Suprapubic skin (tissue), 4 donors: ENCODE data around the gene CASP14. TPM values are rescaled to one million over a fixed set of nuclear protein-coding genes. Genes with fewer than 3 reads are reported as not detected.

ENCODE experiments used
- DNase-seq, 2 donors: peaks; one replicate each; pipeline ENCODE4 v3.0.0-alpha.2; 2019; ENCODE audit warnings: low spot score in 2 of 2
- H3K27ac ChIP-seq: fragments of 200-600 bp; sonication (generic); one replicate; pipeline ENCODE4 v1.5.1; 2019
- H3K27me3 ChIP-seq: fragments of 200-600 bp; sonication (generic); one replicate; pipeline ENCODE4 v1.5.1; 2019
- H3K36me3 ChIP-seq: fragments of 200-600 bp; sonication (generic); one replicate; pipeline ENCODE4 v1.5.1; 2019
- H3K4me1 ChIP-seq: fragments of 200-600 bp; sonication (generic); one replicate; pipeline ENCODE4 v1.5.1; 2019
- H3K4me3 ChIP-seq: fragments of 200-600 bp; sonication (generic); one replicate; pipeline ENCODE4 v1.5.1; 2019; ENCODE audit warnings: mild to moderate bottlenecking
- H3K9me3 ChIP-seq: fragments of 200-600 bp; sonication (generic); one replicate; pipeline ENCODE4 v1.5.1; 2019
- CTCF ChIP-seq, 2 donors: fragments of 200-600 bp in 1 of 2; fragments of 450-650 bp in 1 of 2; sonication (generic) in 1 of 2; IDR thresholded peaks; one replicate each; pipeline ENCODE4 v1.5.1; 2016 to 2019; ENCODE audit warnings: antibody characterized with exemption in 2 of 2, mild to moderate bottlenecking in 1 of 2, moderate library complexity in 1 of 2
- EP300 ChIP-seq: sonication (generic); formaldehyde crosslinking; IDR thresholded peaks from one replicate; pipeline ENCODE4 v1.6.1; 2017; ENCODE audit warnings: antibody characterized with exemption
- POLR2A ChIP-seq, 2 donors: fragments of 450-650 bp; IDR thresholded peaks; one replicate each; pipeline ENCODE4 v1.6.1; 2017; ENCODE audit warnings: antibody characterized with exemption in 2 of 2, mild to moderate bottlenecking in 2 of 2, moderate library complexity in 2 of 2
- POLR2AphosphoS5 ChIP-seq, 3 donors: sonication (generic); formaldehyde crosslinking; IDR thresholded peaks; one replicate each; pipeline ENCODE4 v1.6.1; 2017; ENCODE audit warnings: antibody characterized with exemption in 3 of 3
- WGBS: methylation state at CpG from one replicate; pipeline ENCODE4 v1.1.5; 2018; 5-methylcytosine and 5-hydroxymethylcytosine counted together
- total RNA-seq, 4 donors: library from RNA; depleted of rRNA; stranded (reverse); fragments of >200 nt; gene quantifications; one replicate each; pipeline ENCODE4 v1.1.0, GENCODE V29; 2016

The CASP14 gene
- total RNA-seq, 4 donors from 2014 or later: 123 to 363 (median 254) TPM

GRCh38 chr19:15028490-15028889 is 20.8 kb upstream of the CASP14 start:
- no peak overlapping the region for H3K4me3 ChIP-seq
- H3K36me3 ChIP-seq: no peaks in the 10 kb centered on the region
- TF ChIP-seq EP300 (no peak), POLR2AphosphoS5 (IDR thresholded peaks at IDR 0.05) (no peak), CTCF (IDR thresholded peaks at IDR 0.05) (no peak), POLR2A (IDR thresholded peaks at IDR 0.05) (no peak)
- no peak for DNase-seq
- 90% methylated on average over 4 of the region's 5 CpGs for WGBS
- H3K27ac ChIP-seq: no peak overlapping the region
- no peaks in the 10 kb centered on the region for H3K9me3 ChIP-seq
- H3K27me3 ChIP-seq: peaks cover 18% of the 10 kb centered on the region
- no peaks in the 10 kb centered on the region for H3K4me1 ChIP-seq

GRCh38 chr19:15031675-15032074 is 17.6 kb upstream of the CASP14 start:
- H3K9me3 ChIP-seq: no peaks in the 10 kb centered on the region
- H3K4me3 ChIP-seq: no peak overlapping the region
- no peak overlapping the region for H3K27ac ChIP-seq
- no peak for TF ChIP-seq POLR2AphosphoS5 (IDR thresholded peaks at IDR 0.05)
- no peak for TF ChIP-seq POLR2A (IDR thresholded peaks at IDR 0.05)
- TF ChIP-seq EP300: no peak
- TF ChIP-seq CTCF (IDR thresholded peaks at IDR 0.05): no peak
- H3K36me3 ChIP-seq: no peaks in the 10 kb centered on the region
- peaks cover 21% of the 10 kb centered on the region for H3K27me3 ChIP-seq
- DNase-seq: no peak
- WGBS: 100% methylated on average over 1 of the region's 1 CpG
- peaks cover 7% of the 10 kb centered on the region for H3K4me1 ChIP-seq

- Histone ChIP-seq H3K27ac (no peak overlapping the region), H3K4me1 (peaks cover 27% of the 10 kb centered on the region), H3K36me3 (no peaks in the 10 kb centered on the region), H3K4me3 (no peak overlapping the region), H3K27me3 (peaks cover 19% of the 10 kb centered on the region), H3K9me3 (no peaks in the 10 kb centered on the region)
- DNase-seq: no peak
- TF ChIP-seq EP300: no peak
- TF ChIP-seq CTCF (IDR thresholded peaks at IDR 0.05): no peak
- no peak for TF ChIP-seq POLR2A (IDR thresholded peaks at IDR 0.05)
- TF ChIP-seq POLR2AphosphoS5 (IDR thresholded peaks at IDR 0.05): no peak
- WGBS: 75% methylated on average over 1 of the region's 1 CpG
These were observed 13.4 kb upstream of the CASP14 start for GRCh38 chr19:15035795-15036311.

GRCh38 chr19:15037586-15037985 is 11.7 kb upstream of the CASP14 start:
- no peak overlapping the region for H3K4me3 ChIP-seq
- peak overlapping the region; percentile 63 for H3K27ac ChIP-seq
- TF ChIP-seq POLR2A (IDR thresholded peaks at IDR 0.05): no peak
- no peak for TF ChIP-seq CTCF (IDR thresholded peaks at IDR 0.05)
- no peak for TF ChIP-seq EP300
- TF ChIP-seq POLR2AphosphoS5 (IDR thresholded peaks at IDR 0.05): no peak
- 31% methylated on average over 4 of the region's 4 CpGs for WGBS
- H3K27me3 ChIP-seq: peaks cover 19% of the 10 kb centered on the region
- peaks cover 27% of the 10 kb centered on the region for H3K4me1 ChIP-seq
- H3K36me3 ChIP-seq: no peaks in the 10 kb centered on the region
- DNase-seq: no peak
- H3K9me3 ChIP-seq: no peaks in the 10 kb centered on the region

GRCh38 chr19:15038294-15038693 is 11.0 kb upstream of the CASP14 start:
- Histone ChIP-seq H3K4me1 (peaks cover 27% of the 10 kb centered on the region), H3K4me3 (no peak overlapping the region), H3K9me3 (no peaks in the 10 kb centered on the region), H3K36me3 (no peaks in the 10 kb centered on the region), H3K27ac (peak overlapping the region; percentile 71), H3K27me3 (peaks cover 17% of the 10 kb centered on the region)
- peak in 1 of 3 donors; percentile 30 for TF ChIP-seq POLR2AphosphoS5 (IDR thresholded peaks at IDR 0.05)
- TF ChIP-seq EP300: no peak
- no peak for TF ChIP-seq POLR2A (IDR thresholded peaks at IDR 0.05)
- no peak for DNase-seq
- WGBS: 32% methylated on average over 3 of the region's 3 CpGs

- H3K36me3 ChIP-seq: no peaks in the 10 kb centered on the region
- no peaks in the 10 kb centered on the region for H3K9me3 ChIP-seq
- H3K4me3 ChIP-seq: no peak overlapping the region
- no peak overlapping the region for H3K27ac ChIP-seq
- H3K27me3 ChIP-seq: peaks cover 3% of the 10 kb centered on the region
- no peak for DNase-seq
- peaks cover 17% of the 10 kb centered on the region for H3K4me1 ChIP-seq
- 84% methylated on average over 1 of the region's 1 CpG for WGBS
- TF ChIP-seq CTCF (IDR thresholded peaks at IDR 0.05) (no peak), POLR2A (IDR thresholded peaks at IDR 0.05) (no peak), POLR2AphosphoS5 (IDR thresholded peaks at IDR 0.05) (no peak), EP300 (no peak)
These were observed 7.3 kb upstream of the CASP14 start for GRCh38 chr19:15042003-15042402.
